NCI-H748 (cell line): Measurements from ENCODE around the gene RPA1.

Experiments
- DNase-seq: peaks from one replicate; lab custom pipeline; 2025; ENCODE audit not compliant: unreplicated experiment; lab: John Stamatoyannopoulos, UW

RPA1 gene

DNA sequence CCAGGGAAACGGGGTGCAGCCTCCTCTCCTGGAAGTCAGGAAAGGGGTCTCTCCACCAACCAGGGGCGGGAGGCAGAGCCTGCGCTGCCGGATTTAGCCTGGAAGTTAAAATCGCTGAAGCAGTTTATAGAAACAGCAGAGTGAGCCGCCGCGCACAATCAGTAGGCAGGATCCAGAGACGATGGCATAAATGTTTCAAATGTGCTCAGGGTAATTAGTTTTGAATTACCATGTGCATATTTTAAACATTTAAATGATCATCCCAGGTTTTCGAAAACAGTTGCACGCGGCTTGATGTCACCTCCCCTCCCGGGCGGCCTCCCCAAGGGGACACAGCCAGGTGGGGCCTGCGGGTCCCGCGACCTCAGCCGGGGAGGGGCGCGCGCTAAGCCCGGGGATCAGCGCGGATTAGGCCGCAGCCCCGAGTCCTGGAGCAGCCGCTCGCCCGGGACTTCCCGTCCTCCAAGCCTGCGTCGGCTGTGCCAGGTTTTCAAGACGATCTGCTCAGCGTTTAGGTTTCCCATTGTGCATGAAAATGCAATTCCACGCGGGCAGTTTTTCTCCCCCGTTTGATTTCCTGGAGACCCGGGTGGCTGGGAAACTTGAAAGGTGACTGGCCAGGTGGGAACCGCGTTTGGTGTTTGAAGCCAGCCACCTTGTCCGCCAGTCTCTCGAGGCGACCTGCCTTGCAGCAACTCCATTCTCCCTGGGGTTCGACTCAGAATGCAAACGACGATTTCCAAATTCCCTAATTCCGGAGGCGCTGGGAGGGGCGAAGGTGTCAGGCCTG, 78.3 kb downstream of the RPA1 start:
- no peak for DNase-seq

DNA sequence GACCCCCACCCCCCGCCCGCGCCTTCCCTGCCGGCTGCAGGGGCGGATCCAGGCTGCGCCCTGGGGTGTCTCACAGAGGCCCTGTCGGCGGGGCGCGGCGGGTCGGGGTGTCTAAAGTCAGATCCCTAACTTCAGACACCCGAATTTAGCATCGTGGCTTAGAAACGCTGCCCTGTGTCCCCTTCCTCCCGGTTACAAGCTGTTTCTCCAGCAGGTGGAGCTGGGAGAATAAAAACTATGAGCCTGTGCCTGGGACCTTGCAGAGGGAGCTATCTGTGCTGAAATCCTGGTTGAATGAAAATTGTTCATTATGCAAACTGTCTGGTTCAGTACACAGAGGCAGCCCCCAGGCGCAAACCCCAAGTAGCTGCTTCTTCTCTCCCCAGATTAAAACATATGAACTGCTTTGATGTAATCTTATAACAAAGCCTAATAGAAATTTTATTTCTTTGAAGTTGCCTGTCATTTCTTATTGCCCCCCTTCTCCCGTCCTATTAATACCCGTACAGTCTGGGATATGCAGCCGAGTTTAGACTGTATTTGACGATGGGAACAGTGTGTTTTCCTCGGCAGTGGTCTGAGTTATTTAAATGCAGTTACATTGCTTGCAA, 79.0 kb downstream of the RPA1 start:
- peak; percentile 83 for DNase-seq

DNA sequence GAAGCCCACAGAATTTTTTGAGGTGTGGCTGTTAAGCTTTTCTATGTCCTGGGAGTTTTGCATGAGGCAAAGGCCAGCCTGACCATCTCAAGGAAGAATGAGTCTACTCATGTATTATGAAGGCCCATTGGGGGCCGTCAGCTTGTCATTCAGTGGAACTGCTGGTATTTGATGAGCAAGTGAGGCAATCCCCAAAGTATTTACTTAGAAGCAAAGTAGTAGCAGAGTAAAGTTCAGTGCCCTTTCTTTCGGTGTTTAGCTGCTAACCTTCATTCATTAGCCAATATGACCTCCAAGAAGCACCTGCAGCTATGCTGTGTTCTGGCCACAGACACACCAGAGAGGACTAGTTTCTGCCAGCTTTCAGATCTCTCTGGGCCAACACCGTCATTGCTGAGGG, 80.2 kb downstream of the RPA1 start:
- DNase-seq: no peak

- DNase-seq: no peak
These were observed 82.3 kb downstream of the RPA1 start for GRCh38 chr17:1912146-1912545.

DNA sequence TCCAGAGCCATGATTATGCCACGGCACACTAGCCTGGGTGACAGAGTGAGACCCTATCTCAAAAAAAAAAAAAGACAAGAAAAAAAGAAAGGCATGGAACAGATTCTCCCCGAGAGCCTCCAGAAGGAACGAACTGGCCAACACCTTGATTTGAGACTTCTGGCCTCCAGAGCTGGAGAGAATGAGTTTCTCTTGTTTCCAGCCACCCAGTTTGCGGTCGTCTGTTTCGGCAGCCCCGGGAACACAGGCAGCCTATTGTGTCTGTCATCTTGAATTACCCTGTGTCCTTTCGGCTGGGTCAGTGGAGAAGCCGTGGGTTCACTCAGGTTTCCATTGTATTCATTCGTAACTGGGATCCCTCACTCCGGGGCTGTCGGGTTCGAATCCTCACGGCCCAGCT, 83.9 kb downstream of the RPA1 start:
- DNase-seq: no peak

- peak; percentile 19 for DNase-seq
These were observed 84.9 kb downstream of the RPA1 start for GRCh38 chr17:1914661-1915083.

GRCh38 chr17:1915889-1916288, 86.1 kb downstream of the RPA1 start:
- DNase-seq: peak; percentile 37

DNA sequence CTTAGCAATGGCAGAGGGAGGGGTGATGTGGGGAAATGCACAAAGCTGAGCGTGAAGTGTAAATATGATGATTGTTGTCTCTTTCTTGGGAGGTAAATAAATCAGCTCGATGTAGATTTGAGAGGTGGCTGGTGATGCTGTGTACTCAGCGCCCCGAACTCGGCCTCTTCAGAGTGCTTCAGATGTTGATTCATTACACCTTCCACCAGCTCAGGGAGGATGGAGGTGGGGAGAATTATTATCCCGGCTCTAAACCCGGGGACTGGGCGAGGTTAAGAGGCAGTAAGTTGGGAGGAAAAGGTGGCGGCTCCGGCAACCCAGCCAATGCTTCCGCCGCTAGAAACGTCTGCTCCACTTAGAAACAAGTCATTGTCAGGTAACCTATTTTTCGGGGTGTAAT, 86.5 kb downstream of the RPA1 start:
- DNase-seq: no peak

- no peak for DNase-seq
These were observed 87.3 kb downstream of the RPA1 start for GRCh38 chr17:1916963-1917715.

GRCh38 chr17:1918346-1919162, 88.7 kb downstream of the RPA1 start:
- DNase-seq: no peak

DNA sequence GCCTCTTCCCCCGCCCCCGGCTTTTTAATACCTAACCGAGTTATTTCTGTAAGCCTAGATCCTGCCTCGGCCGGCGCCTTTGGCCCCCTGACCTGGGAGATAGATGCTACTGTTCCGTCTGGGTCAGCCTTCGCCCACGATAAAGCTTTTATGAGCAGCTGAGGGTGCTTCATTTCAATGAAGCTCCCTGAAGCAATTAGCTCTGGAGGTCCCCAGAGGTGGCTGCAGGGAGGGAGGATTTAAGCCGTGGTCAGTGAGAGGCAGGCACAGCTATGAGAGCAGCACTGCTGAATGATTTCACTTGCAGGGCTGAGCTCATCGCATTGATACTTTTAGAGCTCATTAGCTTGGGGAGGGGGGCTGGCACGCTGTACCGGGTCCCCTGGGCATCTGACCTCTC, 89.4 kb downstream of the RPA1 start:
- DNase-seq: no peak

- DNase-seq: no peak
These were observed 91.1 kb downstream of the RPA1 start for GRCh38 chr17:1920948-1921351.

- peak; percentile 31 for DNase-seq
These were observed 99.2 kb downstream of the RPA1 start for GRCh38 chr17:1928976-1929375.

DNA sequence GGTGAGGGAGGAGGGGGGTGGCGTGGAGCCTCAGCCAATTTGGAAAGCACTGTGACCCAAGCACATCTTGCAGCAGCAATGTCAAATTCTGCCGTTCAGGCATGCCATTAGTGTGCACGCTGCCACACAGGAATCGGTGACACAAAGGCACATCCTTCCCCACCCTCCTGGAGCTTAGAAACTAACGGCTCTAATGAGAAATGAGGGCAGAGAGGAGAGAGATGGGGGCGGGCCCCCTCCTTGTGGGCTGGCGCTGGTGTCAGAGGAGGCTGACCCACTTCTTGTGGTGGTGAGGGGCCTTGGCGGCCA, 100.5 kb downstream of the RPA1 start:
- DNase-seq: no peak

DNA sequence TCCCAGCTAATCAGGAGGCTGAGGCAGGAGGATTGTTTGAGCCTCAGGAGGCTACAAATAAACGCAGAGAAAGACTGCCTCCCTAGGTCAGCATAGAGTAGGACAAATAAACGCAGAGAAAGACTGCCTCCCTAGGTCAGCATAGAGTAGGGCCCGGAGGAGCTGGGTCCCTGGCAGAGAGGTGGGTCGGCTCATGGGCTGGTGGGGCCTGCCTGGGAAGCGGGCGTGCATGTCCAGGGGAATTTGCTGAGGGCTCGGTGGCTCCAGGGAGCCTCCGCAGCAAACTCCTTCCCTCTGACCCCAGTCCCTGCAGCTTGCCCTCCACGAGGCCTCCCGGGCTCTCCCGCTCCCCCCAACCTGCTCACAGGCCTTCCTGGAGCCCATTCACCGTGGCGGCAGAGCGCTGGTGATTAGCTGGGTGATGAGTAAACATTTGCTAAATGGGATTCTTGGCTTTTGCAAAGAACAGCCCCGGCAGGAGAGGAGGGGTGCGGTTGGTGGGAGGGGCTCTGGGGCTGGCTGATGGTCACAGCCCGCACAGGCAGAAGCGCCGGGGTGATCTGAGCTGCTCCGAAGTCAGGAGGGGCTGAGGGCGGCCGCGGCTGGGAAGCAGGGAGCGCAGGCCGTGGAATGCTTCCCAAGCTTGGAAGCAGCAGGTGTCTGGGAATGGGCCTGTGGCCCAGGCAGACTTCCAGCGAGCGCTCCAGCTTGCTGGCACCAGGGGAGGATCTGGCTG, 102.2 kb downstream of the RPA1 start:
- DNase-seq: peak; percentile 94

GRCh38 chr17:1933875-1934715, 104.3 kb downstream of the RPA1 start:
- DNase-seq: no peak

DNA sequence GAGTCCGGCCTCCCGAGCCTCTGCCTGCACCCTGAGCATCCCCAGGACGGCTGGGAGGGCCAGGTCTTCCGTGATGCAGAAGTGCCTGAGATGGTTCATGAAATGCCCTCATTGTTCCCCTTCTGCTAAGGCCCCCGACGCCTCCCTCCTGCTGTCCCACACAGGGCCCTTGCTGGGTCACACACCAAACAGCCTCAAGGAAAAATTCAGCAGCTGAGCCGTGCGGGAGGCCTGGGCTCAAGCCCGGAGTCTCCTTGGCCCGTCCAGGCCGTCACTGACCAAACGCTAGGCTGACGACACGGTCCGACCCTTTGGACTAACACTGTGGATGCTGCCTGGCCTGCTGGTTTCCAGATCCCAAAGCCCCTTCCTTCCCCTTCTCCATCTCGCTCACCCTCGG, 105.1 kb downstream of the RPA1 start:
- no peak for DNase-seq

DNA sequence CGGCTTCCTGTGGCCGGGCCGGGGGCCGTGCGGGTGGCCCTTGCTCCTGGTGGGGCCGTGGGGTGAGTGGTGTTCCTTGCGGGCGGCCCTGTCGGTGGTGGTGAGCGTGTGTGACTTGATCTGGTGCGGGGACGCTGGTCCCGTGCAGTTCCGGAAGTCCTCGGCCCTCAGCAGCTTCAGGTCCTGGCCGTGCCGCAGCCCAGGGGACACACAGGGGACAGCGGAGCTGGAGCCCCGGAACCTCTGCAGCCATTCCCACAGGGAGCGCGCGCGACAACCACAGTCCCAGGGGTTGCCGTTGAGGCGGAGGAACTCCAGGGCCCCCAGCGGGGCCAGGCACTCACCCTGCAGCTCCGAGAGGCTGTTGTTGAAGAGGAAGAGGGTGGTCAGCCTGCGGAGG, 107.0 kb downstream of the RPA1 start:
- DNase-seq: no peak

DNA sequence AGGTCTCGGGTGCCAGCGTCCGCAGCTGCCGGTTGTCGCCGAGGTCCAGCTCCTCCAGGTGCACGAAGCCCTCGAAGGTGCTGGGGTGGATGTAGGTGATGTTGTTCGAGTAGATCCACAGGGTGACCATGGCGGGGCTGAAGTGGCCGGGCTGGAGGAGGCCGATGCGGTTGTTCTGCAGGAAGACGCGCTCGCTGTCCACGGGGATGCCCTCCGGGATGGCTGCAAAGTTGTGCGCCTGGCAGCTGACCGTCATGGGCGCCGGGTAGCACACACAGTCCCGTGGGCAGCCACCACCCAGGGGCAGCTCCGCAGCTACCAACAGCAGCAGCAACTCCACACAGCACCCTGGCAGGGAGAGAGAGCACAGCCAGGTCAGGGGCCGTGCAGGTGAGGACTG, 107.7 kb downstream of the RPA1 start:
- no peak for DNase-seq
